H1 (cell line): Measurements from ENCODE around the gene ENTR1. TPM values are rescaled to one million over a fixed set of nuclear protein-coding genes. Genes with fewer than 3 reads are reported as not detected.

ENCODE experiments used
- CTCF ChIA-PET: fragments of 300-600 bp; sonication (Branson Sonifier 250); formaldehyde crosslinking; loops from one replicate; lab custom pipeline; 2021; ENCODE audit not compliant: partially characterized antibody; lab: Charles Lee
- POLR2A ChIA-PET: fragments of 300-600 bp; sonication (Branson Sonifier 250); formaldehyde crosslinking; loops from one replicate; lab custom pipeline; 2021; ENCODE audit warnings: inconsistent platforms; ENCODE audit not compliant: partially characterized antibody; lab: Charles Lee
- DNase-seq, 2 experiments: peaks; one replicate each; pipeline versions ENCODE4 v3.0.0 to v3.0.0-alpha.2; 2010 to 2022; ENCODE audit warnings: low spot score in 2 of 2, low read depth in 1 of 2, mixed read lengths in 1 of 2
- FAIRE-seq: peaks from 2 replicates; lab custom pipeline; 2011; peaks lifted over from hg19 to GRCh38; lab: Jason Lieb, UNC
- H2AFZ ChIP-seq: 2 replicates; pipeline ENCODE4 v1.8.1; 2012; ENCODE audit warnings: low read length, inconsistent platforms
- H2AK5ac ChIP-seq: 2 replicates; pipeline ENCODE4 v1.6.1; 2013; ENCODE audit warnings: low read depth, low read length
- H2BK120ac ChIP-seq: replicated peaks from 2 replicates; pipeline ENCODE3; 2013; ENCODE audit warnings: low read depth, low read length, inconsistent platforms
- H2BK12ac ChIP-seq: 2 replicates; pipeline ENCODE4 v1.6.1; 2013; ENCODE audit warnings: low read depth, low read length
- H2BK15ac ChIP-seq: 2 replicates; pipeline ENCODE4 v1.6.1; 2013; ENCODE audit warnings: low read length
- H2BK20ac ChIP-seq: 2 replicates; pipeline ENCODE4 v1.6.1; 2013; ENCODE audit warnings: low read length
- H2BK5ac ChIP-seq: 2 replicates; pipeline ENCODE4 v1.6.1; 2013; ENCODE audit warnings: low read depth, low read length
- H3K14ac ChIP-seq: 2 replicates; pipeline ENCODE4 v1.6.1; 2013; ENCODE audit warnings: inconsistent platforms; ENCODE audit not compliant: insufficient read length
- H3K18ac ChIP-seq: 2 replicates; pipeline ENCODE4 v1.6.1; 2013; ENCODE audit warnings: low read length; ENCODE audit errors: extremely low read depth
- H3K23ac ChIP-seq: 2 replicates; pipeline ENCODE4 v1.6.1; 2013; ENCODE audit warnings: inconsistent platforms; ENCODE audit not compliant: insufficient read length
- H3K23me2 ChIP-seq: 2 replicates; pipeline ENCODE4 v1.6.1; 2013; ENCODE audit warnings: low read depth, low read length
- H3K27ac ChIP-seq: 2 replicates; pipeline ENCODE4 v1.6.1; 2011; ENCODE audit warnings: low read depth, low read length, inconsistent platforms
- H3K27me3 ChIP-seq, 4 experiments: replicated peaks in 1 of 4; 1 replicate in 1 of 4; 2 replicates in 3 of 4; pipeline versions ENCODE4 v1.6.1 to v1.8.1; 2011 to 2013; ENCODE audit warnings: low read length in 3 of 4, mild to moderate bottlenecking in 3 of 4, inconsistent platforms in 2 of 4, mixed read lengths in 2 of 4, moderate library complexity in 1 of 4; ENCODE audit not compliant: control insufficient read depth in 3 of 4, insufficient read depth in 3 of 4; ENCODE audit errors: extremely low read depth in 1 of 4
- H3K36me3 ChIP-seq, 4 experiments: 2 replicates each; pipeline versions ENCODE4 v1.6.1 to v1.8.1; 2011 to 2013; ENCODE audit warnings: mild to moderate bottlenecking in 4 of 4, low read length in 3 of 4, moderate library complexity in 2 of 4, control low read depth in 1 of 4, inconsistent platforms in 1 of 4; ENCODE audit not compliant: insufficient read depth in 4 of 4, control insufficient read depth in 2 of 4
- H3K4ac ChIP-seq: replicated peaks from 2 replicates; pipeline ENCODE3; 2013; ENCODE audit warnings: low read length, low read depth, mixed read lengths, inconsistent platforms; ENCODE audit not compliant: insufficient read length
- H3K4me1 ChIP-seq, 4 experiments: replicated peaks in 1 of 4; 1 replicate in 1 of 4; 2 replicates in 3 of 4; pipeline versions ENCODE4 v1.6.1 to v1.8.1; 2011 to 2013; ENCODE audit warnings: low read length in 3 of 4, inconsistent platforms in 2 of 4, mixed read lengths in 1 of 4; ENCODE audit not compliant: insufficient read depth in 4 of 4, control insufficient read depth in 3 of 4
- H3K4me2 ChIP-seq, 2 experiments: 2 replicates each; pipeline versions ENCODE4 v1.6.1 to v1.8.1; 2011 to 2013; ENCODE audit warnings: low read depth in 2 of 2, low read length in 2 of 2, control low read depth in 1 of 2, inconsistent platforms in 1 of 2, mild to moderate bottlenecking in 1 of 2; ENCODE audit not compliant: insufficient read depth in 1 of 2
- H3K4me3 ChIP-seq, 4 experiments: fragments of 200-600, 300-600 bp in 1 of 4; sonication (generic), shearing (Covaris generic), sonication (Bioruptor Twin) in 1 of 4; 2 replicates each; pipeline versions ENCODE4 v1.5.1 to v1.8.1; 2011 to 2016; ENCODE audit warnings: low read length in 4 of 4, low read depth in 3 of 4, control low read depth in 2 of 4, inconsistent platforms in 2 of 4, mild to moderate bottlenecking in 2 of 4, mixed read lengths in 1 of 4, moderate library complexity in 1 of 4; ENCODE audit not compliant: insufficient read depth in 2 of 4; ENCODE audit errors: extremely low read depth in 1 of 4
- H3K56ac ChIP-seq: replicated peaks from 2 replicates; pipeline ENCODE3; 2013; ENCODE audit warnings: low read depth, mild to moderate bottlenecking, mixed read lengths, low read length, inconsistent platforms; ENCODE audit not compliant: insufficient read length
- H3K79me1 ChIP-seq: 2 replicates; pipeline ENCODE4 v1.6.1; 2013; ENCODE audit warnings: low read depth, low read length, control low read depth
- H3K79me2 ChIP-seq, 2 experiments: 2 replicates each; pipeline versions ENCODE4 v1.6.1 to v1.8.1; 2012 to 2013; ENCODE audit warnings: low read length in 2 of 2, mild to moderate bottlenecking in 2 of 2, inconsistent platforms in 1 of 2; ENCODE audit not compliant: insufficient read depth in 2 of 2, control insufficient read depth in 1 of 2
- H3K9ac ChIP-seq, 4 experiments: replicated peaks in 1 of 4; 1 replicate in 1 of 4; 2 replicates in 3 of 4; pipeline versions ENCODE4 v1.6.1 to v1.8.1; 2011 to 2013; ENCODE audit warnings: low read depth in 3 of 4, low read length in 3 of 4, control low read depth in 2 of 4, mild to moderate bottlenecking in 2 of 4, moderate library complexity in 2 of 4, inconsistent platforms in 1 of 4; ENCODE audit errors: extremely low read depth in 1 of 4
- H3K9me3 ChIP-seq, 2 experiments: 2 replicates each; pipeline versions ENCODE4 v1.6.1 to v1.8.1; 2012 to 2013; ENCODE audit warnings: mild to moderate bottlenecking in 2 of 2, moderate library complexity in 2 of 2, control low read depth in 1 of 2, inconsistent platforms in 1 of 2, low read depth in 1 of 2, low read length in 1 of 2, mixed read lengths in 1 of 2; ENCODE audit not compliant: insufficient read depth in 2 of 2
- H4K20me1 ChIP-seq, 2 experiments: replicated peaks in 1 of 2; 2 replicates each; pipeline versions ENCODE3 to v1.8.1; 2011 to 2013; ENCODE audit warnings: inconsistent platforms in 2 of 2, low read length in 2 of 2, mild to moderate bottlenecking in 1 of 2; ENCODE audit not compliant: insufficient read depth in 2 of 2, control insufficient read depth in 1 of 2
- H4K5ac ChIP-seq: 2 replicates; pipeline ENCODE4 v1.6.1; 2013; ENCODE audit warnings: low read length, low read depth, mixed read lengths, inconsistent platforms; ENCODE audit not compliant: insufficient read length
- H4K8ac ChIP-seq: 2 replicates; pipeline ENCODE4 v1.8.0; 2013; ENCODE audit warnings: mild to moderate bottlenecking, moderate library complexity, low read length, inconsistent platforms; ENCODE audit not compliant: insufficient read depth; ENCODE audit errors: extremely low read depth
- H4K91ac ChIP-seq: replicated peaks from 2 replicates; pipeline ENCODE3; 2013; ENCODE audit warnings: low read length, mixed read lengths, inconsistent platforms; ENCODE audit not compliant: insufficient read length
- BCL11A ChIP-seq, 2 experiments: IDR thresholded peaks; one replicate each; pipeline ENCODE4 v1.6.1; 2011; ENCODE audit warnings: low read depth in 2 of 2, low read length in 2 of 2, mild to moderate bottlenecking in 2 of 2
- CEBPB ChIP-seq: IDR thresholded peaks from 2 replicates; pipeline ENCODE4 v1.6.1; 2012; ENCODE audit warnings: low read depth, low read length
- EP300 ChIP-seq, 2 experiments: IDR thresholded peaks; 1 replicate in 1 of 2; 2 replicates in 1 of 2; pipeline ENCODE4 v1.6.1; 2011 to 2012; ENCODE audit warnings: low read depth in 2 of 2, low read length in 2 of 2, mild to moderate bottlenecking in 2 of 2, borderline replicate concordance in 1 of 2, inconsistent platforms in 1 of 2, moderate library complexity in 1 of 2
- GABPA ChIP-seq: IDR thresholded peaks from 2 replicates; pipeline ENCODE4 v1.6.1; 2011; ENCODE audit warnings: mild to moderate bottlenecking, low read length, moderate library complexity, borderline replicate concordance; ENCODE audit not compliant: insufficient read depth
- HDAC6 ChIP-seq: IDR thresholded peaks from one replicate; pipeline ENCODE4 v1.7.1; 2012; ENCODE audit warnings: low read depth, mild to moderate bottlenecking, inconsistent platforms, low read length, moderate library complexity
- KDM5A ChIP-seq: fragments of 200-600 bp; IDR thresholded peaks from 2 replicates; pipeline ENCODE4 v1.7.1; 2012; ENCODE audit warnings: mild to moderate bottlenecking, low read length, inconsistent platforms, mixed read lengths
- MAFK ChIP-seq: IDR thresholded peaks from 2 replicates; pipeline ENCODE4 v1.6.1; 2012; ENCODE audit warnings: low read depth, mild to moderate bottlenecking, improper control_type of control experiment, low read length
- TBP ChIP-seq: IDR thresholded peaks from 2 replicates; pipeline ENCODE4 v1.6.1; 2011; ENCODE audit warnings: low read depth, low read length, improper control_type of control experiment
- WGBS, 2 experiments: shearing (Covaris generic) in 1 of 2; methylation state at CpG; one replicate each; pipeline versions ENCODE4 v1.1.6 to v1.1.7; 2013 to 2015; ENCODE audit warnings: low lambda C conversion rate in 2 of 2, mixed read lengths in 2 of 2, inconsistent platforms in 1 of 2, low coverage in 1 of 2, missing lambda C conversion rate in 1 of 2; ENCODE audit not compliant: insufficient replicate concordance in 2 of 2, insufficient coverage in 1 of 2, insufficient read length in 1 of 2; ENCODE audit errors: extremely low coverage in 1 of 2, missing lambda C conversion rate in 1 of 2; 5-methylcytosine and 5-hydroxymethylcytosine counted together
- polyA plus RNA-seq, 7 experiments: library from polyadenylated mRNA; depleted of rRNA in 3 of 7; stranded (reverse) in 5 of 7; unstranded in 2 of 7; fragments of >200 nt in 5 of 7; fragments of 200-250 nt in 2 of 7; gene quantifications; 1 replicate in 5 of 7; 2 replicates in 1 of 7; 4 replicates in 1 of 7; pipeline versions ENCODE4 v1.2.1 to v1.2.3, GENCODE V29; 2011 to 2013; ENCODE audit warnings: missing spikeins in 2 of 7, mixed read lengths in 2 of 7
- total RNA-seq: library from RNA; stranded (reverse); fragmentation: NEBNext Ultra II Directional; extraction: Animal tissue kit (Norgen Biotek cat#: 25700); gene quantifications from 2 replicates; pipeline ENCODE4 v1.2.1, GENCODE V29; 2021
- TF ChIP-seq, protein P1 (sequence below): IDR thresholded peaks from 2 replicates; pipeline ENCODE4 v1.6.1; 2012; ENCODE audit warnings: inconsistent platforms
- TF ChIP-seq, protein P2 (sequence below): IDR thresholded peaks from 2 replicates; pipeline ENCODE4 v1.6.1; 2011; ENCODE audit warnings: low read length, improper control_type of control experiment

ENTR1 gene
- total and polyA plus RNA-seq, 2 of the 8 experiments (the other 6 are each of a cell fraction or from before 2014, with no cell fraction given) = 65.2 to 102 TPM

DNA sequence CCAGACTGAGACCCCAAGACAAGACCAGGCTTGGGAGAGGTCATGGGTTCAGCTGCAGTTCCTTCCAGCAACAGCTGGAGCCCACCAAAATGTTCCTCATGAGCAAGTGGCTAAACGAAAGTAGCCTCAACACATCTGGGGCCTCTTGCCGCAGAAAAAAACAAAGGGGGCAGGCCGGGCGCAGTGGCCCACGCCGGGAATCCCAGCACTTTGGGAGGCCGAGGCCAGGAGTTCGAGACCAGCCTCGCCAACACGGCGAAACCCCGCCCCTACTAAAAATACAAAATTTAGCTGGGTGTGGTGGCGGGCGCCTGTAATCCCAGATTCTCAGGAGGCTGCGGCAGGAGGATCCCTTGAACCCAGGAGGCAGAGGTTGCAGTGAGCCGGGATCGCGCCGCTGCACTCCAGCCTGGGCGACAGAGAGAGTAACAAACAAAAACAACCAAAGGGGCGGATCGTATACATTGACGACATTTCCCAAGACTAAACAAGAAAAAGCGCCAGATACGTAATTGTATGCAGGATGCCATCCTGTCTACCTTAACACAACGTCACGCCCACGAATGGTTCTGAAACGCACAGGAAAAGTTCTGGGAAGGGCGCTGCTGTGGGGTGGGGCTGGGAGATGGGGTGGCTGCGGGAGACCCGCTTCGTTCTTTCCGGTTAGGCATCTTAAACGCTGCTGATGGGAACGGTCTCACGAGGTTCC, 27.6 kb upstream of the ENTR1 start:
- peaks cover 13% of the 10 kb centered on the region for H3K79me1 ChIP-seq
- H3K4me1 ChIP-seq = peaks cover 0 to 7% (median 3%) of the 10 kb centered on the region in 4 experiments; a peak in 1 of 7 replicates
- no peak overlapping the region for H2BK12ac ChIP-seq
- no peak for DNase-seq
- no peak overlapping the region for H3K23ac ChIP-seq
- H3K79me2 ChIP-seq = peaks cover 0 to 24% of the 10 kb centered on the region in 2 experiments; a peak in 1 of 4 replicates
- no peak overlapping the region for H2AK5ac ChIP-seq
- H3K23me2 ChIP-seq = peaks cover 9% of the 10 kb centered on the region; the same call in 1 of the 2 replicates
- no peak overlapping the region for H4K5ac ChIP-seq
- H2BK20ac ChIP-seq = no peak overlapping the region
- no peak overlapping the region for H3K18ac ChIP-seq
- peaks cover 0 to 2% (median 0%) of the 10 kb centered on the region in 4 experiments; a peak in 2 of 7 replicates for H3K27me3 ChIP-seq
- FAIRE-seq = no peak
- H3K4me3 ChIP-seq = peak overlapping the region; percentile 74 to 89 (median 76)
- H3K9ac ChIP-seq = peak overlapping the region in 3 of 4 experiments; percentile 29 to 55 (median 44); a peak in 5 of 7 replicates
- peak overlapping the region; percentile 93 to 96 for H3K4me2 ChIP-seq
- H2BK120ac ChIP-seq = no peak overlapping the region
- peaks cover 18 to 29% of the 10 kb centered on the region in 2 experiments for H4K20me1 ChIP-seq
- H3K27ac ChIP-seq = no peak overlapping the region
- CTCF ChIA-PET = interaction anchor here (0.7 to 2.4 kb wide), 4 partner anchors 13 to 206 kb away, joined by 3 to 12 read pairs (median 5); no protein-coding TSS in a partner anchor
- H4K91ac ChIP-seq = no peak overlapping the region
- peaks cover 0 to 5% (median 3%) of the 10 kb centered on the region in 4 experiments; a peak in 4 of 8 replicates for H3K36me3 ChIP-seq
- no peak overlapping the region for H3K14ac ChIP-seq
- H3K4ac ChIP-seq = no peak overlapping the region
- no peak overlapping the region for H2BK5ac ChIP-seq
- POLR2A ChIA-PET = interaction anchor here (1.1 to 2.4 kb wide), 13 partner anchors 8 to 200 kb away, joined by 3 to 15 read pairs (median 5); partner anchors contain the start of genes CARD9, ENTR1, PMPCA and SNAPC4
- no peak overlapping the region for H2BK15ac ChIP-seq
- H4K8ac ChIP-seq = no peak overlapping the region
- 76% methylated on average over 30 of the region's 37 CpGs; no CpG with 5 or more reads in 1 of the 2 experiments for WGBS, 2 experiments
- H3K56ac ChIP-seq = no peak overlapping the region
- no peaks in the 10 kb centered on the region for H3K9me3 ChIP-seq
- H2AFZ ChIP-seq = no peak overlapping the region
- TF ChIP-seq CEBPB (no peak), MAFK (no peak), EP300 (IDR thresholded peaks at IDR 0.05; ENCODE audit: borderline replicate concordance in 1 of 2, low read depth in 2 of 2, low read length in 2 of 2) (no peak), BCL11A (IDR thresholded peaks at IDR 0.05; ENCODE audit: low read depth in 2 of 2, low read length in 2 of 2) (no peak), HDAC6 (no peak), TBP (no peak), KDM5A (no peak), GABPA (no peak)
- TF ChIP-seq, protein P1, sequence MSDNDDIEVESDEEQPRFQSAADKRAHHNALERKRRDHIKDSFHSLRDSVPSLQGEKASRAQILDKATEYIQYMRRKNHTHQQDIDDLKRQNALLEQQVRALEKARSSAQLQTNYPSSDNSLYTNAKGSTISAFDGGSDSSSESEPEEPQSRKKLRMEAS = no peak
- TF ChIP-seq, protein P2, sequence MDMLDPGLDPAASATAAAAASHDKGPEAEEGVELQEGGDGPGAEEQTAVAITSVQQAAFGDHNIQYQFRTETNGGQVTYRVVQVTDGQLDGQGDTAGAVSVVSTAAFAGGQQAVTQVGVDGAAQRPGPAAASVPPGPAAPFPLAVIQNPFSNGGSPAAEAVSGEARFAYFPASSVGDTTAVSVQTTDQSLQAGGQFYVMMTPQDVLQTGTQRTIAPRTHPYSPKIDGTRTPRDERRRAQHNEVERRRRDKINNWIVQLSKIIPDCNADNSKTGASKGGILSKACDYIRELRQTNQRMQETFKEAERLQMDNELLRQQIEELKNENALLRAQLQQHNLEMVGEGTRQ = no peak
